GM18502 (cell line): Measurements from ENCODE around the gene CCDC92.

Experiments used
- ATAC-seq: cut with Tn5 transposase; IDR thresholded peaks from one replicate; pipeline ENCODE4 v1.9.1; 2021; ENCODE audit warnings: mild to moderate bottlenecking; ENCODE audit not compliant: unreplicated experiment, poor library complexity

CCDC92 gene

GRCh38 chr12:123938679-123939480 lies 33.8 kb downstream of the CCDC92 start:
- no peak for ATAC-seq

- no peak for ATAC-seq
These were observed 34.7 kb downstream of the CCDC92 start for GRCh38 chr12:123937707-123938591.

GRCh38 chr12:123936956-123937706 lies 35.5 kb downstream of the CCDC92 start:
- ATAC-seq = no peak

GRCh38 chr12:123936471-123936870 lies 36.2 kb downstream of the CCDC92 start:
- ATAC-seq = no peak

GRCh38 chr12:123935956-123936355 lies 36.7 kb downstream of the CCDC92 start:
- ATAC-seq = no peak

GRCh38 chr12:123934829-123935228 lies 37.8 kb downstream of the CCDC92 start:
- ATAC-seq = no peak

- ATAC-seq = no peak
These were observed 38.5 kb downstream of the CCDC92 start for GRCh38 chr12:123934016-123934620.

GRCh38 chr12:123933214-123933613 lies 39.4 kb downstream of the CCDC92 start:
- no peak for ATAC-seq

GRCh38 chr12:123931686-123932321 lies 40.8 kb downstream of the CCDC92 start:
- ATAC-seq = no peak

- no peak for ATAC-seq
These were observed 42.6 kb downstream of the CCDC92 start for GRCh38 chr12:123929946-123930583.

- no peak for ATAC-seq
These were observed 43.7 kb downstream of the CCDC92 start for GRCh38 chr12:123928897-123929296.

GRCh38 chr12:123928274-123928865 lies 44.3 kb downstream of the CCDC92 start:
- no peak for ATAC-seq

GRCh38 chr12:123924539-123924938 lies 48.1 kb downstream of the CCDC92 start:
- no peak for ATAC-seq

GRCh38 chr12:123923927-123924326 lies 48.7 kb downstream of the CCDC92 start:
- no peak for ATAC-seq

GRCh38 chr12:123923038-123923437 lies 49.6 kb downstream of the CCDC92 start:
- no peak for ATAC-seq

GRCh38 chr12:123919980-123920360 lies 52.7 kb downstream of the CCDC92 start:
- no peak for ATAC-seq

GRCh38 chr12:123917337-123917850 lies 55.2 kb downstream of the CCDC92 start:
- ATAC-seq = no peak

GRCh38 chr12:123916729-123917128 lies 55.9 kb downstream of the CCDC92 start:
- ATAC-seq = no peak
